SK-N-SH (cell line): ENCODE data around the gene PLEKHF1.

Source experiments
- EP300 ChIP-seq, 2 experiments: IDR thresholded peaks; 2 replicates each; pipeline versions ENCODE4 v1.4.0 to v1.6.1; 2012; ENCODE audit warnings: borderline replicate concordance in 1 of 2, low read depth in 1 of 2, low read length in 1 of 2
- MEF2A ChIP-seq: IDR thresholded peaks from 2 replicates; pipeline ENCODE4 v1.4.0; 2012; ENCODE audit warnings: low read depth, borderline replicate concordance
- MXI1 ChIP-seq: IDR thresholded peaks from 2 replicates; pipeline ENCODE4 v1.6.1; 2012; ENCODE audit warnings: mild to moderate bottlenecking, low read depth, low read length, improper control_type of control experiment
- NRF1 ChIP-seq: IDR thresholded peaks from 2 replicates; pipeline ENCODE4 v1.6.1; 2012; ENCODE audit warnings: low read depth, mild to moderate bottlenecking, low read length
- POLR2AphosphoS5 ChIP-seq: IDR thresholded peaks from 2 replicates; pipeline ENCODE4 v1.6.1; 2012; ENCODE audit warnings: low read depth, low read length
- SIN3A ChIP-seq: IDR thresholded peaks from 2 replicates; pipeline ENCODE4 v1.6.1; 2012; ENCODE audit warnings: low read depth, mild to moderate bottlenecking, low read length, moderate library complexity, borderline replicate concordance
- TAF1 ChIP-seq: IDR thresholded peaks from 2 replicates; pipeline ENCODE4 v1.6.1; 2012; ENCODE audit warnings: low read depth, mild to moderate bottlenecking, low read length, moderate library complexity, borderline replicate concordance
- YY1 ChIP-seq: IDR thresholded peaks from 2 replicates; pipeline ENCODE4 v1.4.0; 2012; ENCODE audit warnings: low read depth, mild to moderate bottlenecking
- TF ChIP-seq, protein P1 (sequence below): fragments of 200-600 bp; sonication (generic); IDR thresholded peaks from 2 replicates; pipeline ENCODE4 v1.6.1; 2017; ENCODE audit warnings: antibody characterized with exemption, mild to moderate bottlenecking, moderate library complexity
- TF ChIP-seq, protein P2 (sequence below): fragments of 150-350 bp; IDR thresholded peaks from 2 replicates; pipeline ENCODE4 v1.6.1; 2017; ENCODE audit warnings: antibody characterized with exemption, low read length, low read depth, borderline replicate concordance

- TF ChIP-seq POLR2AphosphoS5 (no peak), EP300 (IDR thresholded peaks at IDR 0.05; ENCODE audit: borderline replicate concordance in 1 of 2, low read depth in 1 of 2, low read length in 1 of 2) (no peak), TAF1 (no peak), NRF1 (no peak), MEF2A (no peak), MXI1 (no peak), YY1 (no peak), SIN3A (no peak)
- TF ChIP-seq, protein P1, sequence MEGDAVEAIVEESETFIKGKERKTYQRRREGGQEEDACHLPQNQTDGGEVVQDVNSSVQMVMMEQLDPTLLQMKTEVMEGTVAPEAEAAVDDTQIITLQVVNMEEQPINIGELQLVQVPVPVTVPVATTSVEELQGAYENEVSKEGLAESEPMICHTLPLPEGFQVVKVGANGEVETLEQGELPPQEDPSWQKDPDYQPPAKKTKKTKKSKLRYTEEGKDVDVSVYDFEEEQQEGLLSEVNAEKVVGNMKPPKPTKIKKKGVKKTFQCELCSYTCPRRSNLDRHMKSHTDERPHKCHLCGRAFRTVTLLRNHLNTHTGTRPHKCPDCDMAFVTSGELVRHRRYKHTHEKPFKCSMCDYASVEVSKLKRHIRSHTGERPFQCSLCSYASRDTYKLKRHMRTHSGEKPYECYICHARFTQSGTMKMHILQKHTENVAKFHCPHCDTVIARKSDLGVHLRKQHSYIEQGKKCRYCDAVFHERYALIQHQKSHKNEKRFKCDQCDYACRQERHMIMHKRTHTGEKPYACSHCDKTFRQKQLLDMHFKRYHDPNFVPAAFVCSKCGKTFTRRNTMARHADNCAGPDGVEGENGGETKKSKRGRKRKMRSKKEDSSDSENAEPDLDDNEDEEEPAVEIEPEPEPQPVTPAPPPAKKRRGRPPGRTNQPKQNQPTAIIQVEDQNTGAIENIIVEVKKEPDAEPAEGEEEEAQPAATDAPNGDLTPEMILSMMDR = no peak
- TF ChIP-seq, protein P2, sequence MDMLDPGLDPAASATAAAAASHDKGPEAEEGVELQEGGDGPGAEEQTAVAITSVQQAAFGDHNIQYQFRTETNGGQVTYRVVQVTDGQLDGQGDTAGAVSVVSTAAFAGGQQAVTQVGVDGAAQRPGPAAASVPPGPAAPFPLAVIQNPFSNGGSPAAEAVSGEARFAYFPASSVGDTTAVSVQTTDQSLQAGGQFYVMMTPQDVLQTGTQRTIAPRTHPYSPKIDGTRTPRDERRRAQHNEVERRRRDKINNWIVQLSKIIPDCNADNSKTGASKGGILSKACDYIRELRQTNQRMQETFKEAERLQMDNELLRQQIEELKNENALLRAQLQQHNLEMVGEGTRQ = no peak
Observed at GRCh38 chr19:29686285-29686805, 21.1 kb downstream of the PLEKHF1 start.
